ENCODE data around the gene IDH2. TPM values are rescaled to one million over a fixed set of nuclear protein-coding genes. Genes with fewer than 3 reads are reported as not detected.

The IDH2 gene
- total and polyA plus RNA-seq, 4 donors: 149 to 339 (median 298) TPM

GRCh38 chr15:90130291-90130690, 28.0 kb upstream of the IDH2 start:
- Histone ChIP-seq H3K4me1 (ENCODE audit: control insufficient read depth in 4 of 4, insufficient read depth in 4 of 4, low read length in 3 of 4) (peaks cover 3 to 10% (median 7%) of the 10 kb centered on the region in 4 donors), H3K27ac (ENCODE audit: low read depth in 1 of 2, low read length in 2 of 2) (no peak overlapping the region), H3K9me3 (ENCODE audit: control insufficient read depth in 4 of 4, low read length in 3 of 4) (no peaks in the 10 kb centered on the region), H3K27me3 (ENCODE audit: control insufficient read depth in 4 of 4, insufficient read depth in 4 of 4, low read length in 3 of 4) (no peaks in the 10 kb centered on the region), H3K36me3 (ENCODE audit: control insufficient read depth in 4 of 4, insufficient read depth in 3 of 4, low read depth in 1 of 4, low read length in 3 of 4) (no peaks in the 10 kb centered on the region), H3K9ac (ENCODE audit: low read depth in 1 of 2, low read length in 2 of 2) (no peak overlapping the region), H3K4me3 (ENCODE audit: low read depth in 1 of 3, low read length in 3 of 3) (no peak overlapping the region)
- no peak for TF ChIP-seq NR2F2 (IDR thresholded peaks at IDR 0.05)
- no peak for TF ChIP-seq REST (IDR thresholded peaks at IDR 0.05)
- WGBS: 95% methylated on average over 8 of the region's 8 CpGs
- DNase-seq (ENCODE audit: low spot score): no peak

GRCh38 chr15:90126596-90127435, 24.5 kb upstream of the IDH2 start:
- DNase-seq (ENCODE audit: low spot score): no peak
- peaks cover 5 to 13% (median 10%) of the 10 kb centered on the region in 4 donors for H3K4me1 ChIP-seq (ENCODE audit: control insufficient read depth in 4 of 4, insufficient read depth in 4 of 4, low read length in 3 of 4)
- H3K27ac ChIP-seq (ENCODE audit: low read depth in 1 of 2, low read length in 2 of 2): peak overlapping the region; percentile 48 to 61
- TF ChIP-seq ATF3 (IDR thresholded peaks at IDR 0.05): no peak
- peak; percentile 13 for TF ChIP-seq YY1 (IDR thresholded peaks at IDR 0.05)
- peak; percentile 52 for TF ChIP-seq FOXA2 (IDR thresholded peaks at IDR 0.05)
- TF ChIP-seq JUND (IDR thresholded peaks at IDR 0.05): peak in 1 of 2 donors; percentile 67
- peak; percentile 33 to 39 for TF ChIP-seq RAD21 (IDR thresholded peaks at IDR 0.05)
- TF ChIP-seq RXRA (IDR thresholded peaks at IDR 0.05): peak; percentile 75 to 96
- peak; percentile 76 for TF ChIP-seq MAX (IDR thresholded peaks at IDR 0.05)
- no peak for TF ChIP-seq TAF1 (conservative IDR thresholded peaks at IDR 0.05)
- TF ChIP-seq GABPA (IDR thresholded peaks at IDR 0.05 in 1 of 2, conservative IDR thresholded peaks at IDR 0.05 in 1 of 2): peak in 1 of 2 donors; percentile 14
- no peak for TF ChIP-seq FOXA1 (IDR thresholded peaks at IDR 0.05)
- peak; percentile 59 to 78 for TF ChIP-seq HNF4A (conservative IDR thresholded peaks at IDR 0.05)
- TF ChIP-seq EGR1 (IDR thresholded peaks at IDR 0.05; ENCODE audit: low read depth in 2 of 2): peak in 1 of 2 donors; percentile 54
- TF ChIP-seq SP1 (IDR thresholded peaks at IDR 0.05): peak; percentile 75
- peak; percentile 69 for TF ChIP-seq ZBTB33 (IDR thresholded peaks at IDR 0.05)
- H3K4me3 ChIP-seq (ENCODE audit: low read depth in 1 of 3, low read length in 3 of 3): no peak overlapping the region
- H3K9ac ChIP-seq (ENCODE audit: low read depth in 1 of 2, low read length in 2 of 2): peak overlapping the region in 1 of 2 donors; percentile 13
- H3K36me3 ChIP-seq (ENCODE audit: control insufficient read depth in 4 of 4, insufficient read depth in 3 of 4, low read depth in 1 of 4, low read length in 3 of 4): no peaks in the 10 kb centered on the region
- 30% methylated on average over 10 of the region's 10 CpGs for WGBS
- no peaks in the 10 kb centered on the region for H3K27me3 ChIP-seq (ENCODE audit: control insufficient read depth in 4 of 4, insufficient read depth in 4 of 4, low read length in 3 of 4)
- no peaks in the 10 kb centered on the region for H3K9me3 ChIP-seq (ENCODE audit: control insufficient read depth in 4 of 4, low read length in 3 of 4)

Measured in liver (tissue), 9 donors.